KOPT-K1 (cell line): Measurements from ENCODE around the gene SETDB2.
A peak's percentile ranks its signal among the peaks of the same experiment; 100 is the strongest.
"Not testable (repeated sequence)": the region's sequence is repeated elsewhere in the genome, so short reads cannot be mapped to it uniquely, and the experiment has no call there.

Source experiments
- H3K27ac ChIP-seq: fragments of 200-600 bp; sonication (generic); 2 replicates; pipeline ENCODE4 v1.5.1; 2016; ENCODE audit warnings: antibody characterized with exemption, mild to moderate bottlenecking, low read depth, low read length; ENCODE audit not compliant: poor library complexity, severe bottlenecking
- H3K36me3 ChIP-seq: fragments of 200-600 bp; sonication (generic); 2 replicates; pipeline ENCODE4 v1.5.1; 2017; ENCODE audit warnings: antibody characterized with exemption, mild to moderate bottlenecking, low read length, moderate library complexity; ENCODE audit not compliant: insufficient read depth
- H3K9me3 ChIP-seq: fragments of 200-600 bp; sonication (generic); 2 replicates; pipeline ENCODE4 v1.5.1; 2017; ENCODE audit warnings: antibody characterized with exemption, low read length, mild to moderate bottlenecking; ENCODE audit not compliant: insufficient read depth, poor library complexity, severe bottlenecking

The SETDB2 gene

GRCh38 chr13:49472186-49472585, 28.1 kb downstream of the SETDB2 start:
- Histone ChIP-seq H3K36me3 (peaks cover 73% of the 10 kb centered on the region), H3K27ac (no peak overlapping the region), H3K9me3 (no peaks in the 10 kb centered on the region)

DNA sequence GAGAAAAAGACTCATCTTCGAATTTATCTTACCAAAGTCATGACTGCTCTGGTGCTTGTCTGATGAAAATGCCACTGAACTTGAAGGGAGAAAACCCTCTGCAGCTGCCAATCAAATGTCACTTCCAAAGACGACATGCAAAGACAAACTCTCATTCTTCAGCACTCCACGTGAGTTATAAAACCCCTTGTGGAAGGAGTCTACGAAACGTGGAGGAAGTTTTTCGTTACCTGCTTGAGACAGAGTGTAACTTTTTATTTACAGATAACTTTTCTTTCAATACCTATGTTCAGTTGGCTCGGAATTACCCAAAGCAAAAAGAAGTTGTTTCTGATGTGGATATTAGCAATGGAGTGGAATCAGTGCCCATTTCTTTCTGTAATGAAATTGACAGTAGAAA, 32.5 kb downstream of the SETDB2 start:
- Histone ChIP-seq H3K9me3 (no peaks in the 10 kb centered on the region), H3K36me3 (peaks cover 85% of the 10 kb centered on the region)

GRCh38 chr13:49481788-49482187, 37.7 kb downstream of the SETDB2 start:
- Histone ChIP-seq H3K36me3 (peaks cover 85% of the 10 kb centered on the region), H3K9me3 (no peaks in the 10 kb centered on the region), H3K27ac (no peak overlapping the region)

More for the DNA sequence above, 32.5 kb downstream of the SETDB2 start:
- H3K27ac ChIP-seq, result no peak overlapping the region

DNA sequence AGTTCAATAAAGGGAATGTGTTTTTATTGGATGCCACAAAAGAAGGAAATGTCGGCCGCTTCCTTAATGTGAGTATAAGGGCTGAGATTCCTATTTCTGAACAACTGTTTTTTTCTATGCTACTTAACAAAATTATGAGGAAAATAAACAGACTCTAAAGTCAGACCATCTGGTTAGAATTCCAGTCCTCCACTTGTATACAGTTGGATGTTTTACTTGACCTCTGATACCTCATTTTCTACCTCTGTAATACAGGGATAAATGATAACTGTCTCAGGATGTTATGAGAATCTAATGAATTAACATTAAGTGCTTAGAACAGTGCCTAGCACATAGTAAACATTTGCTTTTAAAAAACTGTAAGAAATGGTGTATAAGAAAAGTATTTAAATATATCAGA, 44.5 kb downstream of the SETDB2 start:
- Histone ChIP-seq H3K9me3 (no peaks in the 10 kb centered on the region), H3K36me3 (peaks cover 40% of the 10 kb centered on the region), H3K27ac (no peak overlapping the region)

DNA sequence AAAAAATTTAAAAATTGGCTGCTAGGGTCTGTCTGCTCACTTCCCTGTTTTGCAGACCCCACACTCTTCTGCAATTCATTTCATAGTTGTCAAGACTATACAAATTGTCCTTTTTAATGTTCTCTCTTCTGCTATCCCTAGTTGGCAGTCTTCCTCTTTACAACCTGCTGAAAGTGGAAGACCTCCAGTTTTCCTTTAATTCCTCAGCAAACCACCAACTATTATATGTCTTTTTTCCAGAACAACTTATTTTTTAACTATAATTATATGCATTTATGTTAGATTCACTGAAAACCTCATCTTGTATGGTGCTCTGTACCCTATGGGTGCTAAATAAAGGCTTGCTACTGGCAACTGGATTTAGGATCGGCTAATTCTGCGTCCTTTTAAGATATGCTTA, 50.6 kb downstream of the SETDB2 start:
- peak overlapping the region; percentile 83 for H3K27ac ChIP-seq
- H3K9me3 ChIP-seq, result no peaks in the 10 kb centered on the region
- peaks cover 24% of the 10 kb centered on the region for H3K36me3 ChIP-seq

GRCh38 chr13:49495783-49496762, 52.0 kb downstream of the SETDB2 start, which contains the start of gene PHF11:
Gene PHF11 (plus strand): TSS chr13:49495953. CDS start chr13:49496002, 49 bp downstream.
- peaks cover 35% of the 10 kb centered on the region for H3K36me3 ChIP-seq
- H3K9me3 ChIP-seq, result no peaks in the 10 kb centered on the region
- peak within 1 kb of the TSS; percentile 83 for H3K27ac ChIP-seq

GRCh38 chr13:49496837-49497236, 52.8 kb downstream of the SETDB2 start:
- peak overlapping the region; percentile 83 for H3K27ac ChIP-seq
- H3K9me3 ChIP-seq, result not testable (repeated sequence)
- peaks cover 38% of the 10 kb centered on the region for H3K36me3 ChIP-seq

GRCh38 chr13:49497272-49497671, 53.2 kb downstream of the SETDB2 start:
- peaks cover 39% of the 10 kb centered on the region for H3K36me3 ChIP-seq
- no peaks in the 10 kb centered on the region for H3K9me3 ChIP-seq
- no peak overlapping the region for H3K27ac ChIP-seq

DNA sequence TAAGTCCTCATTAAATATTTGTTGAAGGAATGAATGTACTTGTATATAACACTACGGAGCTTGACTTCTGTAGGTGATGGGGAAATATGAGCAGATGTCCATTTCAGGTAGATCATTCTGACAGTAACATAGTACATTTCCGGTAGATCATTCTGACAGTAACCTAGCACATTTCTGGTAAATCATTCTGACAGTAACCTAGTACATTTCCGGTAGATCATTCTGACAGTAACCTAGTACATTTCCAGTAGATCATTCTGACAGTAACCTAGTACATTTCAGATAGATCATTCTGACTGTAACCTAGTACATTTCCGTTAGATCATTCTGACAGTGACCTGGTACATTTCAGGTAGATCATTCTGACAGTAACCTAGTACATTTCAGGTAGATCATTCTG, 54.1 kb downstream of the SETDB2 start:
- Histone ChIP-seq H3K36me3 (peaks cover 47% of the 10 kb centered on the region), H3K27ac (no peak overlapping the region), H3K9me3 (no peaks in the 10 kb centered on the region)

- Histone ChIP-seq H3K9me3 (no peaks in the 10 kb centered on the region), H3K36me3 (peaks cover 56% of the 10 kb centered on the region), H3K27ac (no peak overlapping the region)
Observed at GRCh38 chr13:49499889-49500660, 56.0 kb downstream of the SETDB2 start.

DNA sequence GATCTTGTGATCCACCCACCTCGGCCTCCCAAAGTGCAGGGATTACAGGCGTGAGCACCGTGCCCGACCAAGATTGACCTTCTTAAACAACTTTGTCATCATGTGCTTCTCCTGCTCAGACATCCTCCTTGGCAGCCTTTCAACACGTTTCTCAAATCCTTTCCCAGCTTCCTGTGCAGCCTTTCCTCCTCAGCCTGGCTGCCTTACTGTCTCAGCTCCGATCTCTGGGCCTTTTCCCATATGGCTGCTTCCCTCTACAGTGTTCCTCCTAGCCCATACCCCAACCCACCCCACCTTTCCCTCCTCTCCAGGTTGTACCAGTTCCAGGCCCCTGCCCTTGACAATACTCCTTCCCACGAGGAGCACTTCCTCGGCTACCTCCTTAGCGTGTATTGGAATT, 58.9 kb downstream of the SETDB2 start:
- no peaks in the 10 kb centered on the region for H3K9me3 ChIP-seq
- peaks cover 62% of the 10 kb centered on the region for H3K36me3 ChIP-seq
- no peak overlapping the region for H3K27ac ChIP-seq

DNA sequence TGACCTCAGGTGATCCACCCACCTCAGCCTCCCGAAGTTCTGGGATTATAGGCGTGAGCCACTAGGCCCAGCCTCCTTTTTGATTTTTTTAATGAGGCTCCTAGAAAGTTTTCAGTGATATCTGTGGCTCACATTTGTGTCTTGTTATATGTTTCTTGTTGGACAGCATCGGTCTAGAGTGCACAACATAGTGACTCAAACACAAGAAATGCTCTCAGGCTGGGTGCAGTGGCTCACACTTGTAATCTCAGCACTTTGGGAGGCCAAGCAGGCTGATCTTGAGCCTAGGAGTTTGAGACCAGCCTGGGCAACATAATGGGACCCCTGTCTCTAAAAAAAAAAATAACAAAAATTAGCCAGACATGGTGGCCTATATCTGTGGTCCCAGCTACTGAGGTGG, 59.9 kb downstream of the SETDB2 start:
- Histone ChIP-seq H3K36me3 (peaks cover 54% of the 10 kb centered on the region), H3K27ac (no peak overlapping the region), H3K9me3 (no peaks in the 10 kb centered on the region)

- Histone ChIP-seq H3K27ac (no peak overlapping the region), H3K9me3 (peaks cover 4% of the 10 kb centered on the region), H3K36me3 (peaks cover 84% of the 10 kb centered on the region)
Observed at GRCh38 chr13:49512578-49512977, 68.5 kb downstream of the SETDB2 start.

- H3K9me3 ChIP-seq, result no peaks in the 10 kb centered on the region
- no peak overlapping the region for H3K27ac ChIP-seq
- H3K36me3 ChIP-seq, result peaks cover 93% of the 10 kb centered on the region
Observed at GRCh38 chr13:49516467-49516866, 72.4 kb downstream of the SETDB2 start.

- H3K9me3 ChIP-seq, result no peaks in the 10 kb centered on the region
- no peak overlapping the region for H3K27ac ChIP-seq
- peaks cover 95% of the 10 kb centered on the region for H3K36me3 ChIP-seq
Observed at GRCh38 chr13:49517461-49517860, 73.4 kb downstream of the SETDB2 start.
